Astrocyte (in vitro differentiated cells and primary cell): Measurements from ENCODE around the gene HINFP. TPM values are rescaled to one million over a fixed set of nuclear protein-coding genes. Genes with fewer than 3 reads are reported as not detected.
"Not testable (repeated sequence)": the region's sequence is repeated elsewhere in the genome, so short reads cannot be mapped to it uniquely, and the experiment has no call there.

Source experiments
- DNase-seq: peaks from one replicate; pipeline ENCODE4 v3.0.0-alpha.2; 2010; ENCODE audit warnings: low read depth
- FAIRE-seq: peaks from 2 replicates; lab custom pipeline; 2011; peaks lifted over from hg19 to GRCh38; lab: Jason Lieb, UNC
- H2AFZ ChIP-seq: 2 replicates; pipeline ENCODE4 v1.6.0; 2012; ENCODE audit warnings: low read depth, low read length, inconsistent platforms
- H3K27ac ChIP-seq: 2 replicates; pipeline ENCODE4 v1.5.1; 2011; ENCODE audit warnings: low read depth, low read length, inconsistent platforms
- H3K27me3 ChIP-seq: 2 replicates; pipeline ENCODE4 v1.6.0; 2011; ENCODE audit warnings: low read length, inconsistent platforms; ENCODE audit not compliant: insufficient read depth
- H3K36me3 ChIP-seq: 2 replicates; pipeline ENCODE4 v1.5.1; 2011; ENCODE audit warnings: low read length, inconsistent platforms; ENCODE audit not compliant: insufficient read depth
- H3K4me1 ChIP-seq: 2 replicates; pipeline ENCODE4 v1.5.1; 2011; ENCODE audit warnings: low read length, inconsistent platforms; ENCODE audit not compliant: insufficient read depth
- H3K4me2 ChIP-seq: 2 replicates; pipeline ENCODE4 v1.6.0; 2012; ENCODE audit warnings: low read length, inconsistent platforms
- H3K4me3 ChIP-seq: 2 replicates; pipeline ENCODE4 v1.5.1; 2011; ENCODE audit warnings: low read depth, mild to moderate bottlenecking, low read length, inconsistent platforms; ENCODE audit not compliant: insufficient read depth
- H3K79me2 ChIP-seq: 2 replicates; pipeline ENCODE4 v1.6.0; 2012; ENCODE audit warnings: mild to moderate bottlenecking, low read length, inconsistent platforms; ENCODE audit not compliant: insufficient read depth
- H3K9ac ChIP-seq: 2 replicates; pipeline ENCODE4 v1.6.0; 2012; ENCODE audit warnings: mild to moderate bottlenecking, low read length, inconsistent platforms
- H3K9me3 ChIP-seq: 2 replicates; pipeline ENCODE4 v1.5.1; 2012; ENCODE audit warnings: low read depth, mild to moderate bottlenecking, low read length, inconsistent platforms; ENCODE audit not compliant: insufficient read depth
- H4K20me1 ChIP-seq: 2 replicates; pipeline ENCODE4 v1.6.0; 2012; ENCODE audit warnings: low read length, inconsistent platforms; ENCODE audit not compliant: insufficient read depth
- H3K27ac Mint-ChIP-seq: one replicate; pipeline ENCODE4 v1.8.0; 2021; ENCODE audit warnings: mild to moderate bottlenecking, mixed read lengths; ENCODE audit not compliant: unreplicated experiment
- H3K27me3 Mint-ChIP-seq: one replicate; pipeline ENCODE4 v1.8.0; 2021; ENCODE audit warnings: low read depth, mixed read lengths; ENCODE audit not compliant: unreplicated experiment
- H3K36me3 Mint-ChIP-seq: one replicate; pipeline ENCODE4 v1.8.0; 2021; ENCODE audit warnings: low read depth, mixed read lengths; ENCODE audit not compliant: unreplicated experiment
- H3K4me1 Mint-ChIP-seq: one replicate; pipeline ENCODE4 v1.8.0; 2021; ENCODE audit warnings: low read depth, mixed read lengths; ENCODE audit not compliant: unreplicated experiment
- H3K4me3 Mint-ChIP-seq: one replicate; pipeline ENCODE4 v1.8.0; 2021; ENCODE audit warnings: mild to moderate bottlenecking, moderate library complexity, mixed read lengths; ENCODE audit not compliant: unreplicated experiment
- H3K9me3 Mint-ChIP-seq: one replicate; pipeline ENCODE4 v1.8.0; 2021; ENCODE audit warnings: mild to moderate bottlenecking, mixed read lengths; ENCODE audit not compliant: unreplicated experiment
- EZH2 ChIP-seq: IDR thresholded peaks from 2 replicates; pipeline ENCODE4 v1.6.1; 2012; ENCODE audit warnings: mild to moderate bottlenecking, low read length, inconsistent platforms; ENCODE audit not compliant: insufficient read depth
- total RNA-seq: library from RNA; stranded (reverse); gene quantifications from 2 replicates; pipeline ENCODE4 v1.2.1, GENCODE V29; 2021
- TF ChIP-seq, protein P1 (sequence below): IDR thresholded peaks from 2 replicates; pipeline ENCODE4 v1.5.1; 2011; ENCODE audit warnings: low read depth, mild to moderate bottlenecking, inconsistent platforms, low read length, moderate library complexity; ENCODE audit not compliant: insufficient read depth

The HINFP gene
- total RNA-seq, 1 donor from 2014 or later, result 27.8 TPM

DNA sequence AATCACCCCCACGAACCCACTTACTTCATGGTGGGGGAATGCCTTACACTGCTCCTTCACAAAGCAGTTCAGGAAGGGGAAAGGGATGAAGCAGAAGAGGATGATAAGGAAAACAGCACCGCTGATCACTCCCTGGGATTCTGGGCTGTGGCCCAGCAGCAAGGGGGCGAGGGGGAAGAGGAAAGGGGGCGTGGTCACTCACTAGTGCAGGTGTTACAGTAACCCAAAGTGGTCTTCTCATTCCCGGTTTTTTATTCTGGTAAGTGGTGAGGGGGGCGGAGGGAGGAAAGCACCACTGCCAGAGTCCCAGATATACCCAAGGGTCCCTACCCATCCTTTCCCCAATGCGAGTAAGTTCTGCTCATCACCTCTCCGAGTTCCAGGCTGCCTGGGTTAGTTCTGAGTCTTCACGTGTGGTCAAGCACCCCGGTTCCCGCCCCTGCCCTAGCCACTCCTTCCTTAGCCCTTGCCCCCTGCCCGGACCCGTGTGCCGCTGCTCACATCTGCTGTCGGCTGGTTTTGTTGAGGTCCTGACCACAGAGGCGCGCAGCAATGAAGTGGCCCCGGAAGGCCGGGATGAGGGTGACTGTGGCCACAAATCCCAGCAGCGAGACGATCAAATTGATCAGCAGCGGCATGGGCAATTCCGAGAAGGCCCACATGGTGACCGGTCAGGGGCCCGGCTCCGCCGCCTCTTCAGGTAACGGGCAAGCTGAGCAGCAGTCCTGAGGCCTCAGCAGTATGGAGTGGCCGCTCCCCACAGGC lies 20.2 kb upstream of the HINFP start:
- H3K4me1 ChIP-seq, result peaks cover 15% of the 10 kb centered on the region
- no peaks in the 10 kb centered on the region for H3K9me3 ChIP-seq
- FAIRE-seq (no peak), DNase-seq (no peak)
- peak overlapping the region; percentile 88 for H3K9ac ChIP-seq
- H3K36me3 ChIP-seq, result peaks cover 20% of the 10 kb centered on the region
- Mint-ChIP-seq H3K4me3 (peak overlapping the region; percentile 93), H3K27ac (peak overlapping the region; percentile 99), H3K4me1 (peaks cover 13% of the 10 kb centered on the region), H3K27me3 (no peaks in the 10 kb centered on the region), H3K36me3 (peaks cover 14% of the 10 kb centered on the region), H3K9me3 (no peaks in the 10 kb centered on the region)
- H3K27me3 ChIP-seq, result no peaks in the 10 kb centered on the region
- peak overlapping the region; percentile 88 for H2AFZ ChIP-seq
- no peak for TF ChIP-seq EZH2
- TF ChIP-seq, protein P1, sequence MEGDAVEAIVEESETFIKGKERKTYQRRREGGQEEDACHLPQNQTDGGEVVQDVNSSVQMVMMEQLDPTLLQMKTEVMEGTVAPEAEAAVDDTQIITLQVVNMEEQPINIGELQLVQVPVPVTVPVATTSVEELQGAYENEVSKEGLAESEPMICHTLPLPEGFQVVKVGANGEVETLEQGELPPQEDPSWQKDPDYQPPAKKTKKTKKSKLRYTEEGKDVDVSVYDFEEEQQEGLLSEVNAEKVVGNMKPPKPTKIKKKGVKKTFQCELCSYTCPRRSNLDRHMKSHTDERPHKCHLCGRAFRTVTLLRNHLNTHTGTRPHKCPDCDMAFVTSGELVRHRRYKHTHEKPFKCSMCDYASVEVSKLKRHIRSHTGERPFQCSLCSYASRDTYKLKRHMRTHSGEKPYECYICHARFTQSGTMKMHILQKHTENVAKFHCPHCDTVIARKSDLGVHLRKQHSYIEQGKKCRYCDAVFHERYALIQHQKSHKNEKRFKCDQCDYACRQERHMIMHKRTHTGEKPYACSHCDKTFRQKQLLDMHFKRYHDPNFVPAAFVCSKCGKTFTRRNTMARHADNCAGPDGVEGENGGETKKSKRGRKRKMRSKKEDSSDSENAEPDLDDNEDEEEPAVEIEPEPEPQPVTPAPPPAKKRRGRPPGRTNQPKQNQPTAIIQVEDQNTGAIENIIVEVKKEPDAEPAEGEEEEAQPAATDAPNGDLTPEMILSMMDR, result peak; percentile 8
- H3K27ac ChIP-seq, result peak overlapping the region; percentile 99
- H3K79me2 ChIP-seq, result peaks cover 19% of the 10 kb centered on the region
- H4K20me1 ChIP-seq, result no peaks in the 10 kb centered on the region
- peak overlapping the region; percentile 82 for H3K4me2 ChIP-seq
- peak overlapping the region; percentile 85 for H3K4me3 ChIP-seq

DNA sequence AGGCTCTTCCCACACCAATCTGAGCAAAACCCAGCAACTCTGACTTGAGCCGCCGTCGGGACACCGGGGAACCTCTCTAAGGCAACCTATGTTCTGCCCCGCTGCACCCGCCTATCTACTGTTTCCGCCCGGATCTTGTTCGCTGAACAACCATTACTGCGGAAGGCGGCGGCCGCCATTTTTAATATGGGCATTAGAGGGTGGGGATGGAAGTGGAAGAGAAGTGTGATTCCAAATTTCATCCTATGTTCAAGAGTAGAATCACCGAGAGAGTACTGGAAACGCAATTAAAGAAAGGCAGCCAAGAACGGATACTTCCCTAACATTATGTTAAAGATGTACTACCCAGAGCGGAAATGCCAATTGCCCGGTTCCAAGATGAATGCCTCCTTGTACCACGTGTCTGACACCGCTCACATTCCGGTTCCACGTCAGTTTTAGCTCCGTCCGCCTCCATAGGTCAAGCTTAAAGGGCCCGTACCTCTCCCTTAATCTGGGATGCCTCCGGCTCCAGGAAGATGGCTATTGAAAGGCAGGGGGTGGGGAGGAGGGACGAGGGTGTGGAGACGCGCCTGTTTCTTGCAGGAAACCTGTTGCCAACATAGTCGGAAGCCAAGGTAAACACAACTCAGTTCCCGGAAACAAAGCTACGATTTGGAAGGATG lies 19.5 kb upstream of the HINFP start, which contains the start of gene DPAGT1:
Gene DPAGT1 (minus strand): TSS at position 95 of the 665 bp plus-strand sequence. CDS start 198 bp downstream, outside the sequence.
- Histone ChIP-seq H4K20me1 (no peaks in the 10 kb centered on the region), H3K9ac (peak within 1 kb of the TSS; percentile 88), H3K4me1 (peaks cover 19% of the 10 kb centered on the region), H3K27ac (peak within 1 kb of the TSS; percentile 99), H3K9me3 (no peaks in the 10 kb centered on the region), H3K4me2 (peak within 1 kb of the TSS; percentile 82), H3K4me3 (peak within 1 kb of the TSS; percentile 85), H3K27me3 (no peaks in the 10 kb centered on the region), H3K36me3 (peaks cover 16% of the 10 kb centered on the region), H3K79me2 (peaks cover 19% of the 10 kb centered on the region), H2AFZ (peak within 1 kb of the TSS; percentile 88)
- peaks cover 9% of the 10 kb centered on the region for H3K36me3 Mint-ChIP-seq
- H3K9me3 Mint-ChIP-seq, result no peaks in the 10 kb centered on the region
- DNase-seq, result peak; percentile 96
- peaks cover 17% of the 10 kb centered on the region for H3K4me1 Mint-ChIP-seq
- peak within 1 kb of the TSS; percentile 99 for H3K27ac Mint-ChIP-seq
- no peaks in the 10 kb centered on the region for H3K27me3 Mint-ChIP-seq
- TF ChIP-seq EZH2, result no peak
- TF ChIP-seq, protein P1, result no peak
- no peak for FAIRE-seq
- peak within 1 kb of the TSS; percentile 93 for H3K4me3 Mint-ChIP-seq

DNA sequence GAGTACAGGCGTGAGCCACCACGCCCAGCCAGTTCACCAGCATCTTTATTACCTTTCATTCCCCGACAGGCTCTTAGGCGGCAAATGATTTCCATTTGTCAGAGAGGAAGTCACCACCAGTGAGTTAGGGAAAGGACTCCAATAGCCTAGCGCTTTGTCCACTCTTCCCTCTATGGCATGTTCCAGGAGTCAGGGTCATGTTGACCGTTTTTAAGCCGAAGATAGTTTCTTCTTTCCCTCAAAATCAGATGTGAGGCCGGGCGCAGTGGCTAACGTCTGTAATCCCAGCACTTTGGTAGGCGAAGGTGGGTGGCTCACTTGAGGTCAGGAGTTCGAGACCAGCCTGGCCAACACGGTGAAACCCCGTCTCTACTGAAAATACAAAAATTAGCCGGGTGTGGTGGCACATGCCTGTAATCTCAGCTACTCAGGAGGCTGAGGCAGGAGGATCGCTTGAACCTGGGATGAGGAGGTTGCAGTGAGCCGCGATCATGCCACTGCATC lies 18.2 kb upstream of the HINFP start:
- peak overlapping the region; percentile 99 for H3K27ac ChIP-seq
- H3K4me1 Mint-ChIP-seq, result peaks cover 17% of the 10 kb centered on the region
- H3K4me3 Mint-ChIP-seq, result peak overlapping the region; percentile 63
- H3K27ac Mint-ChIP-seq, result peak overlapping the region; percentile 99
- H3K4me3 ChIP-seq, result peak overlapping the region; percentile 85
- not testable (repeated sequence) for DNase-seq, H3K36me3 ChIP-seq, H3K9me3 Mint-ChIP-seq, H3K27me3 Mint-ChIP-seq, H3K27me3 ChIP-seq, FAIRE-seq, H4K20me1 ChIP-seq, H3K36me3 Mint-ChIP-seq, H2AFZ ChIP-seq, H3K9me3 ChIP-seq
- H3K79me2 ChIP-seq, result peaks cover 29% of the 10 kb centered on the region
- peaks cover 21% of the 10 kb centered on the region for H3K4me1 ChIP-seq
- peak overlapping the region; percentile 88 for H3K9ac ChIP-seq
- peak overlapping the region; percentile 82 for H3K4me2 ChIP-seq
